PFSK-1 (cell line): ENCODE results near the gene PPM1H.

ENCODE experiments used
- FOXP2 ChIP-seq: optimal IDR thresholded peaks from 2 replicates; pipeline ENCODE3; 2011; ENCODE audit warnings: borderline replicate concordance, control low read depth, inconsistent platforms; ENCODE audit not compliant: insufficient read depth; ENCODE audit errors: extremely low read length, extremely low read depth
- POLR2AphosphoS5 ChIP-seq: IDR thresholded peaks from 2 replicates; pipeline ENCODE4 v1.6.1; 2012; ENCODE audit warnings: low read depth, mild to moderate bottlenecking, control low read depth, low read length, moderate library complexity
- SIN3A ChIP-seq: IDR thresholded peaks from 2 replicates; pipeline ENCODE4 v1.6.1; 2012; ENCODE audit warnings: mild to moderate bottlenecking, low read length, moderate library complexity, borderline replicate concordance; ENCODE audit not compliant: insufficient read depth
- TAF1 ChIP-seq: IDR thresholded peaks from 2 replicates; pipeline ENCODE4 v1.6.1; 2012; ENCODE audit warnings: low read length, control low read depth, borderline replicate concordance; ENCODE audit not compliant: insufficient read depth
- TF ChIP-seq, protein P1 (sequence below), 2 experiments: IDR thresholded peaks; 2 replicates each; pipeline versions ENCODE4 v1.6.1 to v1.8.0; 2011 to 2012; ENCODE audit warnings: low read depth in 2 of 2, low read length in 2 of 2, control low read depth in 1 of 2, inconsistent platforms in 1 of 2, mild to moderate bottlenecking in 1 of 2, moderate library complexity in 1 of 2; ENCODE audit not compliant: insufficient read depth in 1 of 2

DNA sequence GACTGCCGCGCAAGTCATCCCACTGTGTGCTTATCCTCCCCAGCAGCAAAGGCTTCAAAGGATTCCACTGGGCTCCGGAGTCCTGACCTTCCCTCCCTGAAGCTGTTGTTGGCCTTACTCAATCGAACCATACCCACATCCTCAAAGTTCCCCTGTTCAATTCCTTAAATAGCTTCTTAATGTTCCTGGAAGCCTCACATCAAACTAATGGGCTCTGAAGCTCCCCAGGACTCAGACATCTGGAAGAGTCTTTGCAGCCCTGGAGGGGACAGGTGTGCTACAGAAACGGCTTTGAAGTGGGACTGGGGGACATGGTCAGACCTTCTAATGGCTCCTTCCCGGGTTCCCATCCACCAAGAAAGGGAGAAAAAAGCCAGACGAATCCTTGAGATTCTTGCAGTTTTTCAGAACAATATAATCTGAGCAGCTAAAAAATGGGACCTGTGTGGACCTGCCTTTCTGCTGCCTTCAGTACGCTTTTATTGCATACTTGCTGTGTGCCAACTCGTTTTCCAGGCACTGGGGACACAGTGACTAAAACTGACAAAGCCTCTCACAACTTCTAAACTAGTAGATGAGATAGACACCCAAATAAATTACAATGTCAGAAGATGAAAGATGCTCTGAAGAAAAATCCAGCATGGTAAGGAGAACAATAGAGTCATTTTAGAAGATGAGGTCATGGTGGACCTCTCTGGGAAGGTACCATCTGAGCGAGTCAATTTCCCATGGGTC, 263.8 kb downstream of the PPM1H start:
- TF ChIP-seq SIN3A, result no peak
- no peak for TF ChIP-seq POLR2AphosphoS5
- no peak for TF ChIP-seq TAF1
- TF ChIP-seq, protein P1, sequence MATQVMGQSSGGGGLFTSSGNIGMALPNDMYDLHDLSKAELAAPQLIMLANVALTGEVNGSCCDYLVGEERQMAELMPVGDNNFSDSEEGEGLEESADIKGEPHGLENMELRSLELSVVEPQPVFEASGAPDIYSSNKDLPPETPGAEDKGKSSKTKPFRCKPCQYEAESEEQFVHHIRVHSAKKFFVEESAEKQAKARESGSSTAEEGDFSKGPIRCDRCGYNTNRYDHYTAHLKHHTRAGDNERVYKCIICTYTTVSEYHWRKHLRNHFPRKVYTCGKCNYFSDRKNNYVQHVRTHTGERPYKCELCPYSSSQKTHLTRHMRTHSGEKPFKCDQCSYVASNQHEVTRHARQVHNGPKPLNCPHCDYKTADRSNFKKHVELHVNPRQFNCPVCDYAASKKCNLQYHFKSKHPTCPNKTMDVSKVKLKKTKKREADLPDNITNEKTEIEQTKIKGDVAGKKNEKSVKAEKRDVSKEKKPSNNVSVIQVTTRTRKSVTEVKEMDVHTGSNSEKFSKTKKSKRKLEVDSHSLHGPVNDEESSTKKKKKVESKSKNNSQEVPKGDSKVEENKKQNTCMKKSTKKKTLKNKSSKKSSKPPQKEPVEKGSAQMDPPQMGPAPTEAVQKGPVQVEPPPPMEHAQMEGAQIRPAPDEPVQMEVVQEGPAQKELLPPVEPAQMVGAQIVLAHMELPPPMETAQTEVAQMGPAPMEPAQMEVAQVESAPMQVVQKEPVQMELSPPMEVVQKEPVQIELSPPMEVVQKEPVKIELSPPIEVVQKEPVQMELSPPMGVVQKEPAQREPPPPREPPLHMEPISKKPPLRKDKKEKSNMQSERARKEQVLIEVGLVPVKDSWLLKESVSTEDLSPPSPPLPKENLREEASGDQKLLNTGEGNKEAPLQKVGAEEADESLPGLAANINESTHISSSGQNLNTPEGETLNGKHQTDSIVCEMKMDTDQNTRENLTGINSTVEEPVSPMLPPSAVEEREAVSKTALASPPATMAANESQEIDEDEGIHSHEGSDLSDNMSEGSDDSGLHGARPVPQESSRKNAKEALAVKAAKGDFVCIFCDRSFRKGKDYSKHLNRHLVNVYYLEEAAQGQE (IDR thresholded peaks at IDR 0.05; ENCODE audit: insufficient read depth in 1 of 2, low read depth in 2 of 2, low read length in 2 of 2), result no peak
- TF ChIP-seq FOXP2, result no peak
